HAP-1 (cell line): Measurements from ENCODE around the gene IQCB1.
"Not testable (repeated sequence)": the region's sequence is repeated elsewhere in the genome, so short reads cannot be mapped to it uniquely, and the experiment has no call there.

Experiments used
- DNase-seq, 2 experiments: peaks; one replicate each; pipeline ENCODE4 v3.0.0-alpha.2; 2016 to 2020; ENCODE audit warnings: low spot score in 2 of 2
- H3K27me3 ChIP-seq: fragments of 250-450 bp; sonication (Bioruptor Pico); 2 replicates; pipeline ENCODE4 v1.5.1; 2020; ENCODE audit warnings: low read depth, mild to moderate bottlenecking, moderate library complexity
- H3K36me3 ChIP-seq: fragments of 250-450 bp; sonication (Bioruptor Pico); replicated peaks from 2 replicates; pipeline ENCODE4 v1.5.1; 2020; ENCODE audit warnings: mild to moderate bottlenecking
- H3K4me1 ChIP-seq: fragments of 250-450 bp; sonication (Bioruptor Pico); 2 replicates; pipeline ENCODE4 v1.5.1; 2020; ENCODE audit warnings: mild to moderate bottlenecking
- H3K4me3 ChIP-seq: fragments of 250-450 bp; sonication (Bioruptor Pico); 2 replicates; pipeline ENCODE4 v1.5.1; 2020; ENCODE audit warnings: mild to moderate bottlenecking, moderate library complexity
- H3K9me3 ChIP-seq: fragments of 250-450 bp; sonication (Bioruptor Pico); 2 replicates; pipeline ENCODE4 v1.5.1; 2020; ENCODE audit warnings: mild to moderate bottlenecking, moderate library complexity
- in situ Hi-C: fragments of 300-500 bp; cut with MboI; formaldehyde crosslinking; loops from 3 replicates; pipeline ENCODE4 v1.14.3; 2020; ENCODE audit warnings: low sequenced_read_pairs, inconsistent platforms, mixed read lengths

IQCB1 gene

DNA sequence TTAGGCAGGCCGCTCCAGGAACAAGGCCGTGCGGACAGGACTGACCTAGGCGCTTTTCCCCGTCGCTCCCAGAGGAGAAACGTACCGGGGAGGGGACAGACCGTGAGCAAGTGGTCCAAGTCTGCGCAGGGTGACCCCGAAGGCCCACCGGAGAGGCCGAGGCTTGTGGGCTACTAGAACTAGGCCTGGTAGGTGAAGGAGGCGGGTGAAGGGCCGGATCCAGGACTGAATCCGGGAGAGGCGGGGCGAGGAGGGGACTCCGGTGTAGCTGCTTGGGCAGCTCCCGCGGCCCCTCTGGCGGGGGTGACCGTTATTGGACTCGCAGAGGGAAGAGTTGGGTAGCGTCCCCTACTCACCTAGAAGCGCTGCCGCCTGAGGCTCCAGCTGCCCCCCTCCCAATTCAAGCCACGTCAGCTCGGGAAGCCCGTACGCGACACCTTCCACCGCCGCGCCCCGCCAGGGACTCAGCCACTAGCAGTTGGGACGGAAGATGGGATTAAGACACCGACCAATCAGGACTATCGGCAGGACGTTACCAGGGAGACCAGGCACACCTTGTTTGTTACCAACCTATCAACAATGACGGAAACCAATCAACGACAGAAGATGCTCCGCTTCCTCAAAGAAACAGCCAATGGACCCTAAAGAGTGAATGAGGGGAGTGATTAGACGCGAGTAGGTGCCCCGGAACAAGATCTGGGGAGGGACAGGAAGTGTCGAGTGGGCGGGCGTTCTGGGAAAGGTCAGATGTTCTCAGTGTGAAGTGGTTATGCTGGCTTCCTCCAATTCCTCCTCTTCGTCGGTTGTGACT, 85.4 kb downstream of the IQCB1 start, which contains the start of gene GOLGB1:
TSS of gene GOLGB1 (minus strand) at position 466 of the 811 bp plus-strand sequence. CDS start 18,770 bp downstream, outside the sequence.
- Histone ChIP-seq H3K4me3 (peak within 1 kb of the TSS; percentile 94), H3K36me3 (no peaks in the 10 kb centered on the region), H3K27me3 (no peaks in the 10 kb centered on the region; the same call in 1 of the 2 replicates), H3K9me3 (no peaks in the 10 kb centered on the region), H3K4me1 (peaks cover 11% of the 10 kb centered on the region; the same call in 1 of the 2 replicates)
- in situ Hi-C loops: no loop called here
- DNase-seq: peak; percentile 94 to 99

DNA sequence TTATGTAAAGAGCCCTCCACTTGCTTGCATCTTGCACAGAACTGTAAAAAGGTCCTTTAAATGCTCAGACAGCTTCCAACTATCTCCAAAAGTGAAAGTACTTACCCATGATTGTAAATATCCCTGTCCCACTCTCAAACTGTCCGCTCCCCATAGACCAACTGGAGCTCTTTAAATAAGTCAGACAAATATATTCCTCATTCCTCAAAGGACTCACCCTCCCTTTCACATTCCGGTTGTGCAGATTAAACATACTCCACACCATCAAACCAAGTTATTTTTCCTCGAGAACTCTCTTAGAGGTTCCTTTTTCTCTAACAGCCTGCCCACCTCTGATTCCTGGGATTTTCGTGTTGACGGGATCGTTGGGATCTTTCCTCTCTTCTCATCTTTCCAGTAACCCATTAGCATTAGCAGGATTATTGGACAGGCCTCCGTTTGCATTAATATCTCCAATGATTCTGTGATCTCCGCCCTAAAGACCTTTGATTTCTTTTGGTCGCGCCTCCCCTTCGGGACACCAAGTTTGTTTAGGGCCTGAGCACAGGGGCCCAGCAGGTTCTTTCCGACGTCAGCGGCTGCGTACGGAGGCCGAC, 86.1 kb downstream of the IQCB1 start:
- no peaks in the 10 kb centered on the region for H3K9me3 ChIP-seq
- in situ Hi-C loops: no loop called here

DNA sequence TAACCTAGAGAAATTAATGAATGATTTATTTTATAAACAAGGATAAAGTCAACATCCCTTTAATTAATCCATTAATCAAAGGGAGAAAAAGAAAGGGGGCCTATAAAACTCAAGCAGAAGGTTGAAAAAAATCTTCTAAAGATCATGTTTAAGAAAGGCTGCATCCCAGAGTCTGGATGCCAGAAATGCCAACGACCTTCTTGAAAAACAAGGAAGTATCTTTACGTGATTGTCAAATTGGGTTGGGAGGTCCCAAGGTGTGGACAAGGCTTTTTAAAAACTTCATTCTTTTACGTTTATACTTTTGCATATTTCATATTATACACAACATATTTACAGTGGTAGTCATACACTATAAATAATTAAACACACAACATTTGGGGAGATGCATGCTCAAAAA, 86.9 kb downstream of the IQCB1 start:
- Histone ChIP-seq H3K4me3 (peak overlapping the region; percentile 94), H3K36me3 (no peaks in the 10 kb centered on the region), H3K4me1 (peaks cover 11% of the 10 kb centered on the region; the same call in 1 of the 2 replicates), H3K27me3 (no peaks in the 10 kb centered on the region), H3K9me3 (no peaks in the 10 kb centered on the region)
- in situ Hi-C loops: no loop called here
- no peak for DNase-seq

More for the DNA sequence above, 86.1 kb downstream of the IQCB1 start:
- Histone ChIP-seq H3K36me3 (no peaks in the 10 kb centered on the region), H3K4me1 (peaks cover 11% of the 10 kb centered on the region; the same call in 1 of the 2 replicates), H3K4me3 (peak overlapping the region; percentile 94), H3K27me3 (no peaks in the 10 kb centered on the region; the same call in 1 of the 2 replicates)
- peak in 1 of 2 experiments; percentile 67 for DNase-seq

DNA sequence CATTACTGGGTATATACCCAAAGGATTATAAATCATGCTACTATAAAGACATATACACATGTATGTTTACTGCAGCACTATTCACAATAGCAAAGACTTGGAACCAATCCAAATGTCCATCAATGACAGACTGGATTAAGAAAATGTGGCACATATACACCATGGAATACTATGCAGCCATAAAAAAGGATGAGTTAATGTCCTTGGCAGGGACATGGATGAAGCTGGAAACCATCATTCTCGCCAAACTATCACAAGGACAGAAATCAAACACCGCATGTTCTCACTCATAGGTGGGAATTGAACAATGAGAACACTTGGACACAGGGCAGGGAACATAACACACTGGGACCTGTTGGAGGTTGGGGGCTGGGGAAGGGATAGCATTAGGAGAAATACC, 91.8 kb downstream of the IQCB1 start:
- H3K27me3 ChIP-seq, H3K4me1 ChIP-seq, H3K9me3 ChIP-seq, DNase-seq, H3K36me3 ChIP-seq, in situ Hi-C loops, H3K4me3 ChIP-seq: not testable (repeated sequence)

DNA sequence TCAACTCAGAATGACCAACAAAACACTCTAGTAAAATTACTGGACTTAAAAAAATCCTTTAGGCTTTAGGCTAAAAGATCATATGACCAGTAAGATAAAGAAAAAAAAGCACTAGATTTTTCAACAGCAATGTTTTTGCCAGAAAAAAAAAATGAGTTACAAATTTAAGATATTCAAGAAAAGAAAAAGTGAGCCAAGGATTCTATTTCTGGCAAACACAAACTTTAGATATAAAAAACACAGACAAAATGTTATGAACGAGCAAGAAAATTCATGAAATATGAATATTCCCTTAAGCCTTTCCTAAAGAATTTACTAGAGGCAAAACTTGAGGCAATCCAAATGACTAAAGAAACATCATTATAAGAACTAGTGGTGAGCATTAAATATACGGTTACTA, 94.0 kb downstream of the IQCB1 start:
- in situ Hi-C loops: no loop called here
- Histone ChIP-seq H3K4me3 (no peak overlapping the region), H3K9me3 (no peaks in the 10 kb centered on the region; the same call in 1 of the 2 replicates), H3K4me1 (no peaks in the 10 kb centered on the region), H3K27me3 (no peaks in the 10 kb centered on the region), H3K36me3 (no peaks in the 10 kb centered on the region)
- no peak for DNase-seq

DNA sequence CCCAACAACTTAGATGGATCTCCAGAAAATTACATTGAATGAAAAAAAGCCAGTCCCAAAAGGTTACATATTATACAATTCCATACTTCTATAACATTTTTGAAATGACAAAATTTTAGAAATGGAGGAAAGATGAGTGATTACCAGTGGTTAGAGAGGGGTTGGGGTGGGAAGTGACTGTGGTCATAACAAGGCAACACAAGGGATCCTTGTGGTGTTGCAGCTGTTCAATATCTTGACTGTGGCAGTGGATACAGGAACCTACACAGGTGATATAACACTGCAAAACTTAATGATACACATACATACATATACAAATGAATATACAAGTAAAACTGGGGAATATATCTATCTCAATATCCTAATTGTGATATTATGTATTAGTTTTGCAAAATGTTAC, 95.0 kb downstream of the IQCB1 start:
- Histone ChIP-seq H3K27me3 (no peaks in the 10 kb centered on the region), H3K4me1 (no peaks in the 10 kb centered on the region), H3K36me3 (no peaks in the 10 kb centered on the region), H3K9me3 (no peaks in the 10 kb centered on the region; the same call in 1 of the 2 replicates), H3K4me3 (no peak overlapping the region)
- in situ Hi-C loops: no loop called here
- no peak for DNase-seq

DNA sequence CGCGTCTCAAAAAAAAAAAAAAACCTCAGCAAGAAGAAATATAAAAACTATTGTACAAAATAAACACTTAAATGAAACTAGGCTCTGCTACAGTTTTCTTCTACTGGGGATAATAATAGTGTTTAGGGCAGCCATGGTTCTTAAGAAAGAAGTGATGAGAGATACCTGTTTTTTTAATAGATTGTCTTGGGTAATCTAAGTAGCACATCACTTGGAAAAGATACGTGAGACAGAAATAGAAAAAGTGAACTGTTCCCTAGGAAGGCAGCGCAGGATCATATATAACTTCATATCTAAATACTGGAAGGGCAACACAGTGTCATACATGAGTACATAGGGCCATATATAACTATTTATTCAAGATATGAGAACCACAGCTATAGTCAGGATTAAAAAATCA, 97.2 kb downstream of the IQCB1 start:
- H3K36me3 ChIP-seq: no peaks in the 10 kb centered on the region
- H3K27me3 ChIP-seq: no peaks in the 10 kb centered on the region
- H3K4me1 ChIP-seq: peaks cover 4% of the 10 kb centered on the region
- no peak for DNase-seq
- H3K4me3 ChIP-seq: no peak overlapping the region
- in situ Hi-C loops: no loop called here
- no peaks in the 10 kb centered on the region; the same call in 1 of the 2 replicates for H3K9me3 ChIP-seq

DNA sequence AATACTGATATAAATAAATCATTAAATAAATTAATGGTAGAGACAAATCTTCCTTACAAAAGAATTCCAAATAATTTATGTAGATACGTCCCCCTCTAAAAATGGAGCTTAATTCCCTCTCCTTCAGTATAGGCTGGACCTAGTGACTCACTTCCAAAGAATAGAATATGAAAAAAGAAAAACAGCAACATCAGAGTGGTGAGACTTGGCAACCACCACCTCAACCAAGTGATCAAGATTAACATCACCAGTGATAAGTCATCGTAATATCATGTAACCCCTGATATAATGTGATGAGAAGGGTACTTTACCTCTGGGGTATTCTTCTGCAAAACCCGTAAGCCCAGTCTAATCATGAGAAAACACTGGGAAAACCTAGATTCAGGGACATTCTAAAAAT, 98.7 kb downstream of the IQCB1 start:
- no peak for DNase-seq
- no peaks in the 10 kb centered on the region for H3K36me3 ChIP-seq
- no peaks in the 10 kb centered on the region for H3K9me3 ChIP-seq
- peaks cover 4% of the 10 kb centered on the region for H3K4me1 ChIP-seq
- no peak overlapping the region for H3K4me3 ChIP-seq
- no peaks in the 10 kb centered on the region for H3K27me3 ChIP-seq
- in situ Hi-C loops: no loop called here

DNA sequence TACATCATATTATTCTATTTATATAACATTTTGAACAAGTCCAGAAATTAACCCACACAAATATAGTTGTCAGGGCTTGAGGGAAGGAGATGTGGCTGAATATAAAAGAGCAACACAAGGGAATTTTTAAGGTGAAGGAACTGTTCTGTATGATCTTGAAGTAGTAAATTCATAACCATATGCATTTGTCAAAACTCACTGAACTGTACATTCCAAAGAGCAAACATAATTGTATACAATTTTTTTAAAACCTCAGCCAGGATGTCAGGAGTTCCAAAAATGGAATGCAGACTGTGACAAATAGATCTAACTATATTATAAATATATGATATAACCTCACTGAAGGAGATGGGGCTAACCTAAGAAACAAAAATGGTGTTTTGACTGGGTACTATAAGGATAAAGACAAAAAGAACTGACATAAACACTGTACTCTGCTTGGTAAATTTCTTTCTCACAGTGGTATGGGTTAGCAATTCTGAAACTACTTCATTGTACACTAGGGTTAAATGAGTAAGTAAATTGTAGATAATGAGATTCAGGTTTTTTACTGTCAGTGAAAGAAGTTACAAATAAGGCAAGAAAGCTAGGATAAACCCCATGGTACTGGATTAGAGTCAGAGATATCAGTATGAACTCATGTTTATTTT, 99.7 kb downstream of the IQCB1 start:
- Histone ChIP-seq H3K36me3 (no peaks in the 10 kb centered on the region), H3K4me1 (peaks cover 4% of the 10 kb centered on the region), H3K27me3 (no peaks in the 10 kb centered on the region), H3K4me3 (no peak overlapping the region), H3K9me3 (no peaks in the 10 kb centered on the region)
- no peak for DNase-seq
- in situ Hi-C loops: no loop called here

DNA sequence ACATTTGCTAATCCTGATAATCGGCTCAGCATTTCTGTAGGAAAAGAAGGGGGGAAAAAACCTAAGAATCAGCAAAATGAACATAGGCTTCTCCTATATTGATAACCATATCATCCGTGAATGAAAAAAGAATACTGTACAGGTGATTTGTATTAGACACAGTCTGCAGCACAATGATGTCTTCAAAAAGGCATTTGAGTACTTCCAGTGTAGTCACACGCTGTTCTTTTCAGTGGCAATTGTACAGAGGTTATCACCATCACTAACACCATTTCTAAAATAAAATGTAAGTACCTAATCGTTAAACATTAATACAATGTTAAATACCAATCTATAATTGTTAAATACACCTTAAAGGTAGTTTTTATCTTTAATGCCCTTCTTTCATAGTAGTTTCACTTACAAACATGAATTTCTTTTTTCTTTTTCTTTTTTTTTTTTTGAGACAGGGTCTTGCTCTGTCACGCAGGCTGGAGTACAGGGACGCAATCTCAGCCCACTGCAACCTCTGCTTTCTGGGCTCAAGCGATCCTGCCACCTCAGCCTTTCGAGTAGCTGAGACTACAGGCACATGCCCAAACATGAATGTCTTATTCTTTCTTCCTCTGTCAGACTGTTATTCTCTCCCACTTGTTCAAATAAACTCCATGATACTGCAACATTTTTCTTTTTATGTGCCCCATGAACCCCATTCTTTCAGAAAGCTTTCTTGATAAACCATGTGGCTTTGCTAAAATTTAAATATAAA, 103.7 kb downstream of the IQCB1 start:
- DNase-seq: no peak
- Histone ChIP-seq H3K4me3 (no peak overlapping the region), H3K4me1 (peaks cover 4% of the 10 kb centered on the region), H3K27me3 (no peaks in the 10 kb centered on the region), H3K9me3 (no peaks in the 10 kb centered on the region), H3K36me3 (peaks cover 12% of the 10 kb centered on the region)
- in situ Hi-C loops: no loop called here

DNA sequence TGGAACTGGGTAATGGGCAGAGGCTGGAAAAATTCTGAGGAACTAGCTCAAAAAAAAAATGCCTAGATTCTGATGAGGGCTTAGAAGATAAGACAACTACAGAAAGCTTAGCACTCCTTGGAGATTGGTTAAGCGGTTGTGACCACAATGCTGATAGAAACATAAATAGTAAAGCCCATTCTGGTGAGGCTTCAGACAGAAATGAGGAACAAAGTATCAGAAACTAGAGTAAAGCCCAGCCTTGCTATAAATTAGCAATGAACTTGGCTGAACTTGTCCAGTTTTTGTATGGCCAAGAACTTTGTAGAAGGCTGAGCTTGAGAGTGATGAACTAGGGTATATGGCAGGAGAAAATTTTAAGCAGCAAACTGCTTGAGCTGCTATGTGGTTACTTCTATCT, 110.7 kb downstream of the IQCB1 start:
- no peak for DNase-seq

DNA sequence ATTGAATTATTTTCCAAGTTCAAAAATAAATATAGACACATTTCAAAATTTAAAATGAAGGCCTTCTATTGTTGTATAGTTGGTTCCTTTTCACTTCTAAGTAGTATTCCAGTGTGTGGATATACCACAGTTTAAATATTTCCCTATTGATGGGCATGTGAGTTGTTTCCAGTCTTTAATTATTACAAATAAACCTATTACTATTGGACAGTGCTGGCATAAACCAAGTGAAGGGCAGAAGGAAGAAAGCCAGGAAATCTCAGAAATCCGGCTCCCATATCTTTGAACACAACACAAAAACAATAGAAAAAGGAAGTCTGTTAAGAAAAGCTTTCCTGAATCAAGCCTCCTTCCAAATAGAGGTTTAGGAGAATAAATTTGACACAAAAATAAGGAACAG, 111.4 kb downstream of the IQCB1 start:
- in situ Hi-C loops: no loop called here
- Histone ChIP-seq H3K36me3 (peaks cover 29% of the 10 kb centered on the region), H3K4me1 (no peaks in the 10 kb centered on the region), H3K27me3 (no peaks in the 10 kb centered on the region), H3K4me3 (no peak overlapping the region), H3K9me3 (no peaks in the 10 kb centered on the region)
- no peak for DNase-seq

More for the DNA sequence above, 110.7 kb downstream of the IQCB1 start:
- H3K4me3 ChIP-seq: no peak overlapping the region
- in situ Hi-C loops: no loop called here
- no peaks in the 10 kb centered on the region for H3K27me3 ChIP-seq
- peaks cover 29% of the 10 kb centered on the region for H3K36me3 ChIP-seq
- no peaks in the 10 kb centered on the region for H3K4me1 ChIP-seq
- H3K9me3 ChIP-seq: no peaks in the 10 kb centered on the region

DNA sequence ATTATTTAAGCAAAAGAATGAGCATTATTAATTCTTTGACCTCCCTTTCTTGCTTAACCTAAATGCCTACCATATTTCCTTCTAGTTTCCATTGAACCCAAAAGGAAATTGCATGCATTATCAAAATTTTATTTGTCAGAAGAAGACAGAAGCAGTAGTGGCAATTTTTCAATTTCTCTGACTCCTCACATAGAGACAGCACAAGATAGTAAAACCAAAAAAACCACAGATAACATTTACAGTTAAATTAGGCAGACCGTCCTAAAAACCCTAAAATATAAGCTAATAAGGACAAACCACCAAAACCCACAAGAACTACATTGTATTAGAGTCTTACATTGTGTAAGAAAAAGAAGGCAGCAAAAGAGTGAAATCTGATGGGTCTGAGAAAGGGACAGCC, 112.4 kb downstream of the IQCB1 start:
- H3K9me3 ChIP-seq: no peaks in the 10 kb centered on the region
- no peak overlapping the region for H3K4me3 ChIP-seq
- in situ Hi-C loops: no loop called here
- H3K27me3 ChIP-seq: no peaks in the 10 kb centered on the region
- no peaks in the 10 kb centered on the region for H3K4me1 ChIP-seq
- DNase-seq: no peak
- H3K36me3 ChIP-seq: peaks cover 30% of the 10 kb centered on the region
